Suprapubic skin (tissue), 3 donors: ENCODE results near the gene ASTN2.

Source experiments
- CTCF ChIP-seq, 2 donors: fragments of 200-600 bp in 1 of 2; fragments of 450-650 bp in 1 of 2; sonication (generic) in 1 of 2; IDR thresholded peaks; one replicate each; pipeline ENCODE4 v1.5.1; 2016 to 2019; ENCODE audit warnings: antibody characterized with exemption in 2 of 2, mild to moderate bottlenecking in 1 of 2, moderate library complexity in 1 of 2
- POLR2AphosphoS5 ChIP-seq, 3 donors: sonication (generic); formaldehyde crosslinking; IDR thresholded peaks; one replicate each; pipeline ENCODE4 v1.6.1; 2017; ENCODE audit warnings: antibody characterized with exemption in 3 of 3

- TF ChIP-seq CTCF (IDR thresholded peaks at IDR 0.05) (no peak), POLR2AphosphoS5 (IDR thresholded peaks at IDR 0.05) (no peak)
Observed at GRCh38 chr9:117344892-117345660, 69.8 kb downstream of the ASTN2 start.
